ENCODE measurements around the gene ZNHIT1.

ZNHIT1 gene

GRCh38 chr7:101217388-101218235 is at the start of gene ZNHIT1, which contains the start of gene PLOD3:
ZNHIT1 (plus strand) TSS chr7:101218165; CDS start chr7:101218196, 31 bp downstream.
PLOD3 (minus strand) TSS chr7:101217581; CDS start chr7:101217274, 307 bp downstream.
- DNase-seq: peak; percentile 98

GRCh38 chr7:101168412-101169049 is 49.4 kb upstream of the ZNHIT1 start:
- DNase-seq: no peak

GRCh38 chr7:101169110-101169837 is 48.7 kb upstream of the ZNHIT1 start:
- no peak for DNase-seq

GRCh38 chr7:101169838-101170551 is 48.0 kb upstream of the ZNHIT1 start:
- DNase-seq: peak; percentile 43

- no peak for DNase-seq
These were observed 47.1 kb upstream of the ZNHIT1 start for GRCh38 chr7:101170617-101171441.

- no peak for DNase-seq
These were observed 46.5 kb upstream of the ZNHIT1 start for GRCh38 chr7:101171442-101171837.

GRCh38 chr7:101172005-101172853 is 45.7 kb upstream of the ZNHIT1 start:
- no peak for DNase-seq

GRCh38 chr7:101172854-101173751 is 44.9 kb upstream of the ZNHIT1 start:
- DNase-seq: no peak

- no peak for DNase-seq
These were observed 44.2 kb upstream of the ZNHIT1 start for GRCh38 chr7:101173752-101174244.

GRCh38 chr7:101174322-101174854 is 43.6 kb upstream of the ZNHIT1 start:
- DNase-seq: no peak

GRCh38 chr7:101175664-101176063 is 42.3 kb upstream of the ZNHIT1 start:
- DNase-seq: no peak

- no peak for DNase-seq
These were observed 40.3 kb upstream of the ZNHIT1 start for GRCh38 chr7:101177644-101178043.

GRCh38 chr7:101179117-101179516 is 38.8 kb upstream of the ZNHIT1 start:
- no peak for DNase-seq

GRCh38 chr7:101179713-101180112 is 38.3 kb upstream of the ZNHIT1 start:
- DNase-seq: no peak

- no peak for DNase-seq
These were observed 37.7 kb upstream of the ZNHIT1 start, which contains the start of gene NAT16 for GRCh38 chr7:101180130-101180755. NAT16 (minus strand) TSS chr7:101180293; CDS start chr7:101174807, 5,486 bp downstream.

- DNase-seq: no peak
These were observed 32.6 kb upstream of the ZNHIT1 start for GRCh38 chr7:101185258-101185839.

- DNase-seq: no peak
These were observed 31.8 kb upstream of the ZNHIT1 start for GRCh38 chr7:101186194-101186593.

- DNase-seq: no peak
These were observed 31.0 kb upstream of the ZNHIT1 start for GRCh38 chr7:101186844-101187428.

All from NCI-H1694 treated with DMSO at 0.1 percent for 48 hours (cell line).